Muscle of back (tissue), 11 donors: ENCODE data around the gene MDC1. TPM values are rescaled to one million over a fixed set of nuclear protein-coding genes. Genes with fewer than 3 reads are reported as not detected.

Source experiments
- DNase-seq, 3 donors: peaks; one replicate each; pipeline versions ENCODE4 v3.0.0 to v3.0.0-alpha.2; 2013
- polyA plus RNA-seq, 10 donors: library from polyadenylated mRNA; unstranded; fragments of 120-200 nt; gene quantifications; one replicate each; pipeline ENCODE4 v1.2.1, GENCODE V29; 2013; ENCODE audit not compliant: insufficient read length in 10 of 10

MDC1 gene
- polyA plus RNA-seq, 10 donors: 19.7 to 32.5 (median 23.9) TPM

DNA sequence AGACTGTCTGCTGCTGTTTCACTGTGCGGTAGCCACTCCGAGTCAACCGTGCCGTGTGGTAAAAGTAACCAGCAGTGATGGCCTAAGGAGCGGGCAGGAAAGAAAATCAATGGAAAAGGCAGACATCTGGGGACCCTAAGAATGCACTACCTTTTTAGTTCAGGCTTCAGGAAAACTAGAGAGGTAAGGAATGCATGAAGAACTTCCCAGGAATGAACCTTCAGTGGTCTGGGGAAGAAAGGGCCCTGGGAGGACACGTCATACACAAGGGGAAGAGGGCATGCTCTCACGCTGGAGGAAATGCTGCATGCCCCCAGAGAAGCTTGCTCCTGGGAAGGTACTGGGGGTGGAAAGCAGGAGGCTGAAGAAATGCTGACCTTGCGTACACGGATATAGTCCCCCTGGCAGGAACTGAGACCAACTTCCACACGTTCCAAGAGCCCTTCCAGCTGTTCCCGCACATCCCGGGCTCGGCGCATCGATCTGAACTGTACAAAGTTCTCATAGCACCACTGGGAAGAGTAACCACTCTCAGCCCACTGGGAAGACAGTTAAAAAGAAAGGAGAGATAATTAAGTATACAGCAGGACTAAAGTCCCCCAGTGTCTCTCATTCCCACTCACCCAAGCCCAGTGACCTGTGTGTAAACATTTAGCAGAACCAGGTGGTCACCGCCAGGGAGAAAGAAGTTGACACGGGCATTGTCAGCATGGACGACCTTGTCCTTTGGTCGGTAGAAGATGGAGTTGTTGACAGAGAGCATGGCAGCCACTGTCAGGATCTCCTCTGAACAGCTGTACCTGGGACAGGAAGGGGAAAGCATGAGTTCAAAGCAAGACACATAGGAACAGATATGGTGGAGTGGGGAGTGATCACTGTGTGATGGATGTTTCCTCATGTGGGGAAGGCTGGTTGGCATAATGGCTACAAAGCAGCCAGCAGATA, 62.0 kb downstream of the MDC1 start:
- DNase-seq: no peak

DNA sequence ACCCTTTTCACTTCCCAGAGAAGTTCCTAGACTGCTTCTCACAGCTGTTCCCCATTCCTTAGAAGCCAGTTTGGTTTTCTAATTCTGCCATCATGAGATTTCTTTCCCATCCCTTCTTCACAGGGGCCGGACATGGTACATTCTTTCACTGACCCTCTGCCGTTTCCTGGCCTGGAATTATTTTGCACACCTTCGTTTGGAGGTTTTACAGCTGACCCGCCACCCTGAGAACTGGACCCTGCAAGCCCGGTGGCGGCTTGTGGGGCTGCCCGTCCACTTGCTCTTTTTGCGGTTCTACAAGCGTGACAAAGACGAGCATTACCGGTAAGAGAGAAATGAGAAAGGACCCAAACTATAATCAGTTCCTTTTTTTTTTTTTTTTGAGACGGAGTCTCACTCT, 65.9 kb downstream of the MDC1 start:
- DNase-seq: no peak

Other genes starting within 250 kb of the MDC1 start
- 100 to 1,000 TPM in 1 of 10 donors, 10 to 100 TPM in 9; 61.7 to 117 (median 76.9) TPM for gene HLA-E, start 227.8 kb downstream of the MDC1 start, polyA plus RNA-seq
- 10 to 100 TPM; 45.8 to 73.4 (median 52.1) TPM for gene GNL1, start 160.8 kb downstream of the MDC1 start, polyA plus RNA-seq
- 10 to 100 TPM; 16.0 to 28.1 (median 21.4) TPM for gene PRR3, start 160.0 kb downstream of the MDC1 start, polyA plus RNA-seq
- 10 to 100 TPM; 43.9 to 53.4 (median 47.0) TPM for gene ABCF1, start 145.8 kb downstream of the MDC1 start, polyA plus RNA-seq
- 10 to 100 TPM; 25.9 to 38.8 (median 29.8) TPM for gene PPP1R10, start 100.0 kb downstream of the MDC1 start, polyA plus RNA-seq
- 10 to 100 TPM; 44.3 to 60.3 (median 53.2) TPM for gene MRPS18B, start 99.4 kb downstream of the MDC1 start, polyA plus RNA-seq
- gene ATAT1, start 90.4 kb downstream of the MDC1 start, polyA plus RNA-seq: 10 to 100 TPM; 14.7 to 33.9 (median 19.9) TPM
- gene C6orf136, start 70.1 kb downstream of the MDC1 start, polyA plus RNA-seq: 10 to 100 TPM in 8 of 10 donors, 1 to 10 TPM in 2; 7.7 to 18.2 (median 11.9) TPM
- gene DHX16, start 44.3 kb downstream of the MDC1 start, polyA plus RNA-seq: 10 to 100 TPM; 18.6 to 27.2 (median 22.9) TPM
- 10 to 100 TPM; 36.4 to 51.3 (median 42.8) TPM for gene PPP1R18, start 30.6 kb downstream of the MDC1 start, polyA plus RNA-seq
- 10 to 100 TPM; 28.5 to 43.1 (median 36.5) TPM for gene NRM, start 26.3 kb downstream of the MDC1 start, polyA plus RNA-seq
- 1,000 to 10,000 TPM in 1 of 10 donors, 100 to 1,000 TPM in 9; 582 to 1,224 (median 866) TPM for gene TUBB, start 3.1 kb upstream of the MDC1 start, polyA plus RNA-seq
- gene FLOT1, start 25.4 kb upstream of the MDC1 start, polyA plus RNA-seq: 100 to 1,000 TPM in 6 of 10 donors, 10 to 100 TPM in 4; 89.4 to 116 (median 103) TPM
- gene IER3, start 27.3 kb upstream of the MDC1 start, polyA plus RNA-seq: 10 to 100 TPM in 2 of 10 donors, 1 to 10 TPM in 8; 7.1 to 25.4 (median 9.1) TPM
- gene DDR1, start 167.2 kb upstream of the MDC1 start, polyA plus RNA-seq: 10 to 100 TPM; 44.6 to 78.1 (median 50.8) TPM
- gene GTF2H4, start 190.9 kb upstream of the MDC1 start, polyA plus RNA-seq: 10 to 100 TPM; 18.8 to 29.7 (median 21.6) TPM
- 10 to 100 TPM; 16.8 to 32.5 (median 25.2) TPM for gene VARS2, start 197.0 kb upstream of the MDC1 start, polyA plus RNA-seq
- under 1 TPM in 1 of 10 donors, not detected in 9; 0.29 TPM for gene SFTA2, start 214.9 kb upstream of the MDC1 start, polyA plus RNA-seq
- under 1 TPM in 2 of 10 donors, not detected in 8; 0.04 to 0.05 TPM for gene MUCL3, start 223.7 kb upstream of the MDC1 start, polyA plus RNA-seq